Panc1 (cell line): ENCODE data around the gene TCF21. TPM values are rescaled to one million over a fixed set of nuclear protein-coding genes. Genes with fewer than 3 reads are reported as not detected.

Experiments used
- ATAC-seq: fragments of 200-7000 bp; cut with Tn5 transposase; 2 replicates; pipeline ENCODE4 v1.9.1; 2020; ENCODE audit warnings: mild to moderate bottlenecking, moderate library complexity
- BruUV-seq: library from RNA; stranded (reverse); fragments of 400-500 nt; replicated peaks from 2 replicates; lab custom pipeline; 2021; lab: Mats Ljungman, UMichigan
- CTCF ChIA-PET: fragments of 300-600 bp; sonication (Branson Sonifier 250); formaldehyde crosslinking; loops from one replicate; lab custom pipeline; 2022; ENCODE audit warnings: antibody characterized with exemption; lab: Charles Lee
- POLR2A ChIA-PET: fragments of 300-600 bp; sonication (Branson Sonifier 250); formaldehyde crosslinking; loops from one replicate; lab custom pipeline; 2022; ENCODE audit warnings: antibody characterized with exemption; lab: Charles Lee
- DNase-seq: peaks from one replicate; pipeline ENCODE4 v3.0.0-alpha.2; 2010; ENCODE audit warnings: low read depth, low spot score
- H3K27ac ChIP-seq: 2 replicates; pipeline ENCODE4 v1.5.1; 2011; ENCODE audit warnings: mild to moderate bottlenecking, low read length, inconsistent platforms
- H3K27me3 ChIP-seq: fragments of 200-500 bp; sonication (Bioruptor generic); 2 replicates; pipeline ENCODE4 v1.6.0; 2014; ENCODE audit warnings: low read length, inconsistent platforms; ENCODE audit not compliant: control insufficient read depth, insufficient read depth
- H3K36me3 ChIP-seq: fragments of 200-500 bp; sonication (Bioruptor generic); 2 replicates; pipeline ENCODE4 v1.5.1; 2014; ENCODE audit warnings: inconsistent platforms, mild to moderate bottlenecking, low read length, moderate library complexity; ENCODE audit not compliant: control insufficient read depth, insufficient read depth
- H3K4me1 ChIP-seq: 2 replicates; pipeline ENCODE4 v1.5.1; 2011; ENCODE audit warnings: inconsistent platforms, mild to moderate bottlenecking, low read length, moderate library complexity; ENCODE audit not compliant: control insufficient read depth, insufficient read depth
- H3K4me3 ChIP-seq, 2 experiments: 2 replicates each; pipeline ENCODE4 v1.5.1; 2011 to 2012; ENCODE audit warnings: low read depth in 2 of 2, low read length in 2 of 2, mild to moderate bottlenecking in 2 of 2, inconsistent platforms in 1 of 2, moderate library complexity in 1 of 2
- H3K9me3 ChIP-seq: fragments of 200-500 bp; sonication (Bioruptor generic); 2 replicates; pipeline ENCODE4 v1.5.1; 2014; ENCODE audit warnings: low read depth, mild to moderate bottlenecking, inconsistent platforms, low read length, moderate library complexity; ENCODE audit not compliant: control insufficient read depth, insufficient read depth
- CTCF ChIP-seq: fragments of 450-650 bp; IDR thresholded peaks from 2 replicates; pipeline ENCODE4 v1.5.1; 2017; ENCODE audit warnings: mild to moderate bottlenecking
- POLR2AphosphoS5 ChIP-seq: IDR thresholded peaks from 2 replicates; pipeline ENCODE4 v1.6.1; 2012; ENCODE audit warnings: mild to moderate bottlenecking, low read depth, low read length, moderate library complexity
- SIN3A ChIP-seq: IDR thresholded peaks from 2 replicates; pipeline ENCODE4 v1.6.1; 2012; ENCODE audit warnings: low read depth, mild to moderate bottlenecking, low read length, moderate library complexity, borderline replicate concordance; ENCODE audit not compliant: insufficient read depth
- TCF7L2 ChIP-seq: IDR thresholded peaks from 2 replicates; pipeline ENCODE4 v1.6.1; 2011; ENCODE audit warnings: mild to moderate bottlenecking, low read depth, low read length, inconsistent platforms
- in situ Hi-C: cut with HindIII; loops from 2 replicates; pipeline ENCODE4 v1.10.0; 2016; ENCODE audit warnings: low sequenced_read_pairs, low pct_unique_long_range_greater_than_20kb
- intact Hi-C: fragments of 100-400 bp; cut with micrococcal nuclease; formaldehyde crosslinking; loops from one replicate; pipeline ENCODE4 v1.10.0; 2022; ENCODE audit not compliant: unreplicated experiment
- total RNA-seq: library from RNA; stranded (reverse); gene quantifications from one replicate; pipeline ENCODE4 v1.2.1, GENCODE V29; 2021; ENCODE audit not compliant: unreplicated experiment
- TF ChIP-seq, protein P1 (sequence below), 2 experiments: IDR thresholded peaks; 2 replicates each; pipeline ENCODE4 v1.6.1; 2011 to 2012; ENCODE audit warnings: low read depth in 2 of 2, control low read depth in 1 of 2, low read length in 1 of 2, mild to moderate bottlenecking in 1 of 2, moderate library complexity in 1 of 2; ENCODE audit not compliant: insufficient read depth in 1 of 2

TCF21 gene
- total RNA-seq, 1 experiment from 2014 or later: not detected

DNA sequence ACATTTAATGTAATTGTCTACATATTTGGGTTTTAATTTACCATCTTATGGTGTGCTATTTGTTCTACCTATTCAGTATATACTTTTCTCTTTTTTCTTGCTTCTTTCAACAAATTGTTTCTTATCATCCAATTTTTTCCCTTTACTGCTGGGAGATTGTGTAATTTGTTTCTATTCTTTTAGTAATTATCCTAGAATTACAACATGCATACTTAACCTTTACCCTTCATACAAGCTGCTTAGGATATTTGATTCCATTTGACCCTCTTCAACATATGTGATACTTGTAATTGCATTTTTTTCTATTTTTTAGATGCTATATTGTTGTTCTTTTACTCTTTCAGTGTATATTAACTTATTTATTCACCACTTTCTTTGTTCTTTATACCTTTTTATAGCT is 49.0 kb downstream of the TCF21 start:
- H3K27me3 ChIP-seq: no peaks in the 10 kb centered on the region
- no peak for ATAC-seq
- POLR2A ChIA-PET: interaction anchor here (0.6 kb wide), 1 partner anchor 28 kb away, joined by 3 read pairs; no protein-coding TSS in a partner anchor
- BruUV-seq: no TSS peak
- in situ Hi-C loops: no loop called here
- no peak overlapping the region for H3K4me3 ChIP-seq
- H3K36me3 ChIP-seq: no peaks in the 10 kb centered on the region
- CTCF ChIA-PET: no interaction called here
- H3K9me3 ChIP-seq: no peaks in the 10 kb centered on the region
- H3K4me1 ChIP-seq: no peaks in the 10 kb centered on the region
- TF ChIP-seq POLR2AphosphoS5: no peak
- no peak for TF ChIP-seq SIN3A
- no peak for TF ChIP-seq TCF7L2
- TF ChIP-seq CTCF: no peak
- TF ChIP-seq, protein P1, sequence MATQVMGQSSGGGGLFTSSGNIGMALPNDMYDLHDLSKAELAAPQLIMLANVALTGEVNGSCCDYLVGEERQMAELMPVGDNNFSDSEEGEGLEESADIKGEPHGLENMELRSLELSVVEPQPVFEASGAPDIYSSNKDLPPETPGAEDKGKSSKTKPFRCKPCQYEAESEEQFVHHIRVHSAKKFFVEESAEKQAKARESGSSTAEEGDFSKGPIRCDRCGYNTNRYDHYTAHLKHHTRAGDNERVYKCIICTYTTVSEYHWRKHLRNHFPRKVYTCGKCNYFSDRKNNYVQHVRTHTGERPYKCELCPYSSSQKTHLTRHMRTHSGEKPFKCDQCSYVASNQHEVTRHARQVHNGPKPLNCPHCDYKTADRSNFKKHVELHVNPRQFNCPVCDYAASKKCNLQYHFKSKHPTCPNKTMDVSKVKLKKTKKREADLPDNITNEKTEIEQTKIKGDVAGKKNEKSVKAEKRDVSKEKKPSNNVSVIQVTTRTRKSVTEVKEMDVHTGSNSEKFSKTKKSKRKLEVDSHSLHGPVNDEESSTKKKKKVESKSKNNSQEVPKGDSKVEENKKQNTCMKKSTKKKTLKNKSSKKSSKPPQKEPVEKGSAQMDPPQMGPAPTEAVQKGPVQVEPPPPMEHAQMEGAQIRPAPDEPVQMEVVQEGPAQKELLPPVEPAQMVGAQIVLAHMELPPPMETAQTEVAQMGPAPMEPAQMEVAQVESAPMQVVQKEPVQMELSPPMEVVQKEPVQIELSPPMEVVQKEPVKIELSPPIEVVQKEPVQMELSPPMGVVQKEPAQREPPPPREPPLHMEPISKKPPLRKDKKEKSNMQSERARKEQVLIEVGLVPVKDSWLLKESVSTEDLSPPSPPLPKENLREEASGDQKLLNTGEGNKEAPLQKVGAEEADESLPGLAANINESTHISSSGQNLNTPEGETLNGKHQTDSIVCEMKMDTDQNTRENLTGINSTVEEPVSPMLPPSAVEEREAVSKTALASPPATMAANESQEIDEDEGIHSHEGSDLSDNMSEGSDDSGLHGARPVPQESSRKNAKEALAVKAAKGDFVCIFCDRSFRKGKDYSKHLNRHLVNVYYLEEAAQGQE (IDR thresholded peaks at IDR 0.05; ENCODE audit: insufficient read depth in 1 of 2, low read depth in 2 of 2, low read length in 1 of 2): no peak
- no peak for DNase-seq
- intact Hi-C loops: no loop called here
- H3K27ac ChIP-seq: no peak overlapping the region

GRCh38 chr6:133938533-133938932 is 49.6 kb downstream of the TCF21 start:
- Histone ChIP-seq H3K36me3 (no peaks in the 10 kb centered on the region), H3K27ac (no peak overlapping the region), H3K4me1 (no peaks in the 10 kb centered on the region), H3K9me3 (no peaks in the 10 kb centered on the region), H3K27me3 (no peaks in the 10 kb centered on the region), H3K4me3 (no peak overlapping the region)
- TF ChIP-seq CTCF (no peak), POLR2AphosphoS5 (no peak), TCF7L2 (no peak)
- in situ Hi-C loops (no loop called here), intact Hi-C loops (no loop called here)
- no TSS peak for BruUV-seq
- ChIA-PET POLR2A (no interaction called here), CTCF (no interaction called here)
- ATAC-seq: no peak
- DNase-seq: no peak
